ENCODE data around the gene GPR17. TPM values are rescaled to one million over a fixed set of nuclear protein-coding genes. Genes with fewer than 3 reads are reported as not detected.

GPR17 gene
- total RNA-seq, 1 experiment from 2014 or later = not detected

- DNase-seq (ENCODE audit: extremely low read depth, low read depth) = no peak
These were observed 6.1 kb downstream of the GPR17 start for GRCh38 chr2:127651971-127652550.

GRCh38 chr2:127652786-127653357 is 6.9 kb downstream of the GPR17 start:
- no peak for DNase-seq (ENCODE audit: extremely low read depth, low read depth)

- no peak for DNase-seq (ENCODE audit: extremely low read depth, low read depth)
These were observed 7.6 kb downstream of the GPR17 start for GRCh38 chr2:127653421-127654083.

GRCh38 chr2:127654084-127654837 is 8.3 kb downstream of the GPR17 start:
- no peak for DNase-seq (ENCODE audit: extremely low read depth, low read depth)

GRCh38 chr2:127654838-127655175 is 8.9 kb downstream of the GPR17 start:
- no peak for DNase-seq (ENCODE audit: extremely low read depth, low read depth)

- no peak for DNase-seq (ENCODE audit: extremely low read depth, low read depth)
These were observed 9.5 kb downstream of the GPR17 start for GRCh38 chr2:127655209-127656073.

GRCh38 chr2:127656569-127657231 is 10.7 kb downstream of the GPR17 start:
- no peak for DNase-seq (ENCODE audit: extremely low read depth, low read depth)

GRCh38 chr2:127657232-127657595 is 11.3 kb downstream of the GPR17 start:
- DNase-seq (ENCODE audit: extremely low read depth, low read depth) = no peak

GRCh38 chr2:127658146-127658545 is 12.2 kb downstream of the GPR17 start:
- DNase-seq (ENCODE audit: extremely low read depth, low read depth) = no peak

GRCh38 chr2:127658641-127659407 is 12.9 kb downstream of the GPR17 start:
- no peak for DNase-seq (ENCODE audit: extremely low read depth, low read depth)

GRCh38 chr2:127659408-127660290 is 13.7 kb downstream of the GPR17 start:
- no peak for DNase-seq (ENCODE audit: extremely low read depth, low read depth)

- DNase-seq (ENCODE audit: extremely low read depth, low read depth) = no peak
These were observed 14.3 kb downstream of the GPR17 start for GRCh38 chr2:127660291-127660578.

GRCh38 chr2:127661072-127661649 is 15.2 kb downstream of the GPR17 start:
- no peak for DNase-seq (ENCODE audit: extremely low read depth, low read depth)

GRCh38 chr2:127661949-127662510 is 16.1 kb downstream of the GPR17 start:
- DNase-seq (ENCODE audit: extremely low read depth, low read depth) = no peak

GRCh38 chr2:127662937-127663565 is 17.1 kb downstream of the GPR17 start:
- DNase-seq (ENCODE audit: extremely low read depth, low read depth) = no peak

GRCh38 chr2:127663566-127664064 is 17.7 kb downstream of the GPR17 start:
- no peak for DNase-seq (ENCODE audit: extremely low read depth, low read depth)

All from NCI-H460 (cell line).